ENCODE measurements around the gene SUMO1. TPM values are rescaled to one million over a fixed set of nuclear protein-coding genes. Genes with fewer than 3 reads are reported as not detected.

Gene SUMO1
- total RNA-seq, 1 donor, result 158 TPM

- H3K4me3 ChIP-seq (ENCODE audit: low read depth, low read length), result no peak overlapping the region
- TF ChIP-seq, protein P1, sequence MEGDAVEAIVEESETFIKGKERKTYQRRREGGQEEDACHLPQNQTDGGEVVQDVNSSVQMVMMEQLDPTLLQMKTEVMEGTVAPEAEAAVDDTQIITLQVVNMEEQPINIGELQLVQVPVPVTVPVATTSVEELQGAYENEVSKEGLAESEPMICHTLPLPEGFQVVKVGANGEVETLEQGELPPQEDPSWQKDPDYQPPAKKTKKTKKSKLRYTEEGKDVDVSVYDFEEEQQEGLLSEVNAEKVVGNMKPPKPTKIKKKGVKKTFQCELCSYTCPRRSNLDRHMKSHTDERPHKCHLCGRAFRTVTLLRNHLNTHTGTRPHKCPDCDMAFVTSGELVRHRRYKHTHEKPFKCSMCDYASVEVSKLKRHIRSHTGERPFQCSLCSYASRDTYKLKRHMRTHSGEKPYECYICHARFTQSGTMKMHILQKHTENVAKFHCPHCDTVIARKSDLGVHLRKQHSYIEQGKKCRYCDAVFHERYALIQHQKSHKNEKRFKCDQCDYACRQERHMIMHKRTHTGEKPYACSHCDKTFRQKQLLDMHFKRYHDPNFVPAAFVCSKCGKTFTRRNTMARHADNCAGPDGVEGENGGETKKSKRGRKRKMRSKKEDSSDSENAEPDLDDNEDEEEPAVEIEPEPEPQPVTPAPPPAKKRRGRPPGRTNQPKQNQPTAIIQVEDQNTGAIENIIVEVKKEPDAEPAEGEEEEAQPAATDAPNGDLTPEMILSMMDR (IDR thresholded peaks at IDR 0.05; ENCODE audit: insufficient read depth, low read length), result peak; percentile 67
- peak; percentile 70 for DNase-seq (ENCODE audit: low read depth)
Observed at GRCh38 chr2:202158796-202159195, 79.6 kb downstream of the SUMO1 start.

DNA sequence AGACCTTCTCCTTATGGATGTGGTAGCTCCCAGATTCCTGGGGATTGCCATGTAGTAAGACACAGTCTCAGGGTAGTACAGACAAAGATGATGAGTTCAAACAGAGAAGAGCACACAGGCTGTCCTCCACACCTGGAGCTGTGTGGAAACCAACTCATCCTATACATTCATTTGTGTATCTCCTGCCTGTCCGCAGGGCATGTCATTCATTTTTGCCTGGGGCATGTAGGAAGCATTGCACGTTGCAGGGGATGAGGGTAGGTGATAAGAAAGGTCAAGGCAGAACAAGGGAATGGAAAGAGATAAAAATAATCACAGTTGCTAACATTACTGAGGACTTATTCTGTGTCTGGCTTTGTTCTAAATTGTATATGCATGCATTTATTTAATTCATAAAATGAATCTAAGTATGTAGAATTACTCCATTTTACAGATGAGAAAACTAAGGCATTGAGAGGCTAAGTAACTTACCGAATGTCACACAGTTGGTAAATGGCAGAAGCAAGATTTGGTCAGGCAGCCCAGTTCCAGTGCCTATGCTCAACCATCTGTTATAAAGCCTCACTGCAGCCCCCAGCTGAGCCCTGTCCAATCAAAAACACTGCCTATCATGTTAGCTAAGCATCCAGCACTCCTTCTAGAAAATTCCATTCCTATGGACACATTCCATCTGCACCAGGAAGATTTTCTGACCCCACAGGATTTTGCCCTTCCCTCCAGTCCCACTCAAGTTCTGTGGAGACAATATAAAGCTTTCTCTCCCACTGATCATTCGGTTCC, 81.0 kb downstream of the SUMO1 start:
- DNase-seq (ENCODE audit: low read depth), result no peak
- TF ChIP-seq, protein P1 (IDR thresholded peaks at IDR 0.05; ENCODE audit: insufficient read depth, low read length), result no peak
- no peak overlapping the region for H3K4me3 ChIP-seq (ENCODE audit: low read depth, low read length)

Small RNAs within 50 kb of the gene (small RNA-seq; reads per million reads assigned to genes)
- not detected for gene AC079354.2
- not detected for gene RF00575
- gene SNORD70, result 186 reads per million, percentile 98 among the genes with 10 or more reads in this experiment

Other genes starting within 250 kb of the SUMO1 start
- 35.8 and 40.4 TPM in 2 replicates for gene FZD7, start 204.7 kb downstream of the SUMO1 start, total RNA-seq (ENCODE audit: low replicate concordance)
- gene KIAA2012, start 165.3 kb downstream of the SUMO1 start, total RNA-seq (ENCODE audit: low replicate concordance), result not detected in 2 replicates
- gene NOP58, start 27.2 kb upstream of the SUMO1 start, total RNA-seq (ENCODE audit: low replicate concordance), result 71.4 and 74.1 TPM in 2 replicates
- gene BMPR2, start 137.7 kb upstream of the SUMO1 start, total RNA-seq (ENCODE audit: low replicate concordance), result 18.7 and 50.6 TPM in 2 replicates

Measured in fibroblast of the aortic adventitia (primary cell).